Smooth muscle cell of the umbilical artery (primary cell): ENCODE data around the gene IL6ST. TPM values are rescaled to one million over a fixed set of nuclear protein-coding genes. Genes with fewer than 3 reads are reported as not detected.

Source experiments
- total RNA-seq: library from RNA; depleted of rRNA; stranded (reverse); fragments of >200 nt; gene quantifications from 2 replicates; pipeline ENCODE4 v1.2.3, GENCODE V29; 2014

IL6ST gene
- 481 and 790 TPM in 2 replicates for total RNA-seq

DNA sequence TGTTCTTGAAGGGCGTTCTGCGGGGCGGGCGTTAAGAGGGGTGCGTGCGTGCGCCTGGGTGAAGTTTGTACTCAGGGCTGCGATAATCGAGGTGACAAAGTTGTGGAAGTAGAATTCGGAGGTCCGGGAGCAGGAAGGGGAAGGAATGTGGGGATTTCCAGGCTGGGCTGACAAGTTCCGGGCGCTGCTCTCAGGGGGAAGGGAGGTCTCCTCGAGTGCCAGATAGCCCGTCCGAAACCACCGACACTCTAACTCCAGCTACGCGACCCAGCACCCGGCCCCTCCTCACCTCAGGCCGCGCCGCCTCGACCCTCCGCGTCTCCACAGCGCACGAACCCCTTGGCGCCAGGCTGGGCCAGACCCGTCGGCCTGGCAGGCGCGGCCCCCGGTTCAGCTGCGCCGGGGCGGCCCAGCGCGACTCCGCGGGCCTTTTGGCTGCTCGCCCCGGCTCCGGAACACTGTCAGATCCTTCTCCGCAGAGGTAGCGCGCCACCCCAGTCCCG lies at the start of gene IL6ST:
Gene IL6ST (minus strand): TSS at position 469 of the 503 bp plus-strand sequence. CDS start 18,685 bp downstream, outside the sequence.

Other genes with a start within 250 kb of the IL6ST start
- 0.46 and 1.5 TPM in 2 replicates for gene IL31RA, start 143.6 kb downstream of the IL6ST start, total RNA-seq
- gene ANKRD55, start 238.4 kb upstream of the IL6ST start, total RNA-seq: under 0.01 TPM in 1 of 2 replicates, not detected in the other